Fibroblast of the aortic adventitia (primary cell): Measurements from ENCODE around the gene TICRR. TPM values are rescaled to one million over a fixed set of nuclear protein-coding genes. Genes with fewer than 3 reads are reported as not detected.
A peak's percentile ranks its signal among the peaks of the same experiment; 100 is the strongest.

Experiments
- DNase-seq: peaks from one replicate; pipeline ENCODE4 v3.0.0-alpha.2; 2010; ENCODE audit warnings: low read depth
- H3K4me3 ChIP-seq: 2 replicates; pipeline ENCODE4 v1.5.1; 2011; ENCODE audit warnings: low read depth, mild to moderate bottlenecking, control low read depth, low read length, moderate library complexity
- total RNA-seq: library from RNA; depleted of rRNA; stranded (reverse); fragments of >200 nt; gene quantifications from 2 replicates; pipeline ENCODE4 v1.2.3, GENCODE V29; 2012; ENCODE audit warnings: low replicate concordance
- TF ChIP-seq, protein P1 (sequence below): IDR thresholded peaks from 2 replicates; pipeline ENCODE4 v1.5.1; 2011; ENCODE audit warnings: mild to moderate bottlenecking, low read length, control low read depth, inconsistent platforms; ENCODE audit not compliant: insufficient read depth

The TICRR gene, protein sequence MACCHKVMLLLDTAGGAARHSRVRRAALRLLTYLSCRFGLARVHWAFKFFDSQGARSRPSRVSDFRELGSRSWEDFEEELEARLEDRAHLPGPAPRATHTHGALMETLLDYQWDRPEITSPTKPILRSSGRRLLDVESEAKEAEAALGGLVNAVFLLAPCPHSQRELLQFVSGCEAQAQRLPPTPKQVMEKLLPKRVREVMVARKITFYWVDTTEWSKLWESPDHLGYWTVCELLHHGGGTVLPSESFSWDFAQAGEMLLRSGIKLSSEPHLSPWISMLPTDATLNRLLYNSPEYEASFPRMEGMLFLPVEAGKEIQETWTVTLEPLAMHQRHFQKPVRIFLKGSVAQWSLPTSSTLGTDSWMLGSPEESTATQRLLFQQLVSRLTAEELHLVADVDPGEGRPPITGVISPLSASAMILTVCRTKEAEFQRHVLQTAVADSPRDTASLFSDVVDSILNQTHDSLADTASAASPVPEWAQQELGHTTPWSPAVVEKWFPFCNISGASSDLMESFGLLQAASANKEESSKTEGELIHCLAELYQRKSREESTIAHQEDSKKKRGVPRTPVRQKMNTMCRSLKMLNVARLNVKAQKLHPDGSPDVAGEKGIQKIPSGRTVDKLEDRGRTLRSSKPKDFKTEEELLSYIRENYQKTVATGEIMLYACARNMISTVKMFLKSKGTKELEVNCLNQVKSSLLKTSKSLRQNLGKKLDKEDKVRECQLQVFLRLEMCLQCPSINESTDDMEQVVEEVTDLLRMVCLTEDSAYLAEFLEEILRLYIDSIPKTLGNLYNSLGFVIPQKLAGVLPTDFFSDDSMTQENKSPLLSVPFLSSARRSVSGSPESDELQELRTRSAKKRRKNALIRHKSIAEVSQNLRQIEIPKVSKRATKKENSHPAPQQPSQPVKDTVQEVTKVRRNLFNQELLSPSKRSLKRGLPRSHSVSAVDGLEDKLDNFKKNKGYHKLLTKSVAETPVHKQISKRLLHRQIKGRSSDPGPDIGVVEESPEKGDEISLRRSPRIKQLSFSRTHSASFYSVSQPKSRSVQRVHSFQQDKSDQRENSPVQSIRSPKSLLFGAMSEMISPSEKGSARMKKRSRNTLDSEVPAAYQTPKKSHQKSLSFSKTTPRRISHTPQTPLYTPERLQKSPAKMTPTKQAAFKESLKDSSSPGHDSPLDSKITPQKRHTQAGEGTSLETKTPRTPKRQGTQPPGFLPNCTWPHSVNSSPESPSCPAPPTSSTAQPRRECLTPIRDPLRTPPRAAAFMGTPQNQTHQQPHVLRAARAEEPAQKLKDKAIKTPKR (N-terminal part only)
- total RNA-seq: 0.33 and 8.8 TPM in 2 replicates

DNA sequence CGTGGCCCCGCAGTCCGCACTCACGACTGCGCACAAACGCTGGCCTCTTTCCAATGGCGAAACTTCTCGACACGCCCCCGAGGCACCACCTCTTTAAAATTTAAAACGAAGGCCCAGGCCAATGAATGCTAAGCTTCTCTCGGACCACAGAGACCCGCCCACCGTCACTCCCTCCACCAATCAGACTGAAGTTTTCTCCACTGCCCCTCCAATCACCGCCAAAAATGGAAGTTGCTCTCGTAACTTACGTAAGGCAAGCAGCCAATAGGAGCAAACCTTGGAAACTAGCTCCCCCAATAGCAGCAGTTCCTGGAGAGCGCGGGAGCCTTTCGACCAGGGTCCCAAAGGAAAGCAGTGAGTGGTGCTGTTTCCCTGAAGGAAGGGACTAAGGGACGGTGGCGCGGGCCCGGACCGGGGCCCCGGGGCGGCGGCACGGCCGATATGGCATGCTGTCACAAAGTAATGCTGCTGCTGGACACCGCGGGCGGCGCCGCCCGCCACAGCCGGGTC is at the start of gene TICRR:
TICRR (plus strand) TSS at position 324 of the 510 bp plus-strand sequence; CDS start at position 442, 118 bp downstream.
- peak within 1 kb of the TSS; percentile 80 for H3K4me3 ChIP-seq
- TF ChIP-seq, protein P1, sequence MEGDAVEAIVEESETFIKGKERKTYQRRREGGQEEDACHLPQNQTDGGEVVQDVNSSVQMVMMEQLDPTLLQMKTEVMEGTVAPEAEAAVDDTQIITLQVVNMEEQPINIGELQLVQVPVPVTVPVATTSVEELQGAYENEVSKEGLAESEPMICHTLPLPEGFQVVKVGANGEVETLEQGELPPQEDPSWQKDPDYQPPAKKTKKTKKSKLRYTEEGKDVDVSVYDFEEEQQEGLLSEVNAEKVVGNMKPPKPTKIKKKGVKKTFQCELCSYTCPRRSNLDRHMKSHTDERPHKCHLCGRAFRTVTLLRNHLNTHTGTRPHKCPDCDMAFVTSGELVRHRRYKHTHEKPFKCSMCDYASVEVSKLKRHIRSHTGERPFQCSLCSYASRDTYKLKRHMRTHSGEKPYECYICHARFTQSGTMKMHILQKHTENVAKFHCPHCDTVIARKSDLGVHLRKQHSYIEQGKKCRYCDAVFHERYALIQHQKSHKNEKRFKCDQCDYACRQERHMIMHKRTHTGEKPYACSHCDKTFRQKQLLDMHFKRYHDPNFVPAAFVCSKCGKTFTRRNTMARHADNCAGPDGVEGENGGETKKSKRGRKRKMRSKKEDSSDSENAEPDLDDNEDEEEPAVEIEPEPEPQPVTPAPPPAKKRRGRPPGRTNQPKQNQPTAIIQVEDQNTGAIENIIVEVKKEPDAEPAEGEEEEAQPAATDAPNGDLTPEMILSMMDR: no peak
- DNase-seq: peak; percentile 100

DNA sequence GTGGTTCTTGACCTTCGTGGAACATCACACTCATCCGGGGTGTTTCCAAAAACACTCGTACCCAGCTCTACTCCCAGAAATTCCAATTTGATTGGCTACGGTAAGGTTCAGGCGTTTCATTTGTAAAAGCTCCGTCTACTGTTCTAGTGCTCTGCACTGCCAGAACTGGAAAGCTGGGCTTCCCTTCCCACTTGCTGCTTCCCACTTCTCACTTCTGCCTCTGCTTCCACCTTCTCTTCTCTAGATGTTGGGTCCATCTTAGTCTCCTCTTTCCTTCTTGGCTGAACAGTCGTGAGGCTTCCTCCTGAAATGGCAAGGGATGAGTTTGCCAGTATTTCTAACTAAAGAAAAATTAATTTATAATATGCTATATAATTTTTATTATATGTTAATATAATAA is 49.1 kb upstream of the TICRR start:
- no peak overlapping the region for H3K4me3 ChIP-seq
- TF ChIP-seq, protein P1: no peak
- DNase-seq: no peak

DNA sequence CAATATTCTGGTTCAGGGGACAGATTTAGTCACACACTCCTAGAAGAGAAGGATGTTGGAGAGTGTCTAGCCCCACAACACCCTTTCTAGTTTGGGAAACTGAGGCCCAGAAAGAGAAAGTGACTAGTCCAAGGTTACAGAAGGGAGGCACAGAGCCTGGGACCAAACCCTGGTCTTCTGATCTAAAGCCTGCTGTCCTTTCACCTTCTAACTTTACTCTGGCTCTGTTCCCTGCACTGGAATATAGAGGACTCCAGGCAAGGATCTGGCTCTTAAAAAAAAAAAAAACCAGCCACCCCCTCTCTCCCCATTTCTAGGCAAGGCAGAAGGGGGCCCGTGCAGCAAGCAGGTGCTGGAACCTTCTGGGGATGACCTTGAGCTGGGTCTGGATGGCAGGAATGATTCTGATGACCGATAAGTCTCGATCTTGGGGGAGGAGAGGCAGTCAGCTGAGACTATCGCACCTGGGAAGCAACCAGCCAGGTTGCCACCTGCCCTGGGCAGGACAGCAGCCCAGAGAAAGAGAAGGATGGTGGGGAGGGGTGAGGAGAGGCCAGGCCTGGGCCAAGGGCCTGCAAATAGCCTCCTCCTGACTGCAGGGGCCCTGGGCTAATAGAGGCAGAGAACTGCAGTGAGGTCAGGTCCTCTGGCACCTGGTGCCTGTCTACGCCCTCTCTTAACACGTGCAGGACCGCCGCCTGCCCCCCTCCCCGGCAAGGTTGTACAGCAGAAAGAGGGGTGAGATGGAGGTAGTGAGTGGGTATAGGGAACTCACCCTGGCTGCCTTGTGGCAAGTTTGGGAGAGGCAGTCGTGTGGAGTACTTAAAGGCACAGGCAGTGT is 48.4 kb upstream of the TICRR start:
- TF ChIP-seq, protein P1: no peak

GRCh38 chr15:89528757-89529352 is 46.4 kb upstream of the TICRR start:
- DNase-seq: no peak
- no peak overlapping the region for H3K4me3 ChIP-seq
- TF ChIP-seq, protein P1: no peak

More for the DNA sequence above, 48.4 kb upstream of the TICRR start:
- H3K4me3 ChIP-seq: no peak overlapping the region
- DNase-seq: no peak

DNA sequence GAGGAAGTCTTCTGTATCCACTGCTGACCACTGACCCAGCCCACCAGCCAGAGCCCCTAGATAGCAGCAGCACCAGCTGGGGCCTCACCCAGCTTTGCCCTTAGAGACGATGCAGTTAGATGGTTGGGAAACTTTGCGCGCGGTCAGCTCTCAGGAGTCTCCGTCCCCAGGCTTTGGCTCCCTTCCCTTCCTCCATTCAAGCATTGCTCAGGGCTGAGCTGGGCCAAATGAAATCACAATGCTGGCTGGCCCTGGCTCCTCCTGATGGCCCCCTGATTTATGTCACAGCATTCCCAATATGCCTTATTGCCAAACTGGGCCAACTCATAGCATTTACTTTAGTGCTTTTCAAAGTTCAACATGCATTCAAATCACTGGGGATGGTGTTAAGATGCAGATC is 44.3 kb upstream of the TICRR start:
- no peak for DNase-seq
- TF ChIP-seq, protein P1: no peak
- H3K4me3 ChIP-seq: no peak overlapping the region
